ENCODE measurements around the gene PELO.
"Not testable (repeated sequence)": the region's sequence is repeated elsewhere in the genome, so short reads cannot be mapped to it uniquely, and the experiment has no call there.

DNA sequence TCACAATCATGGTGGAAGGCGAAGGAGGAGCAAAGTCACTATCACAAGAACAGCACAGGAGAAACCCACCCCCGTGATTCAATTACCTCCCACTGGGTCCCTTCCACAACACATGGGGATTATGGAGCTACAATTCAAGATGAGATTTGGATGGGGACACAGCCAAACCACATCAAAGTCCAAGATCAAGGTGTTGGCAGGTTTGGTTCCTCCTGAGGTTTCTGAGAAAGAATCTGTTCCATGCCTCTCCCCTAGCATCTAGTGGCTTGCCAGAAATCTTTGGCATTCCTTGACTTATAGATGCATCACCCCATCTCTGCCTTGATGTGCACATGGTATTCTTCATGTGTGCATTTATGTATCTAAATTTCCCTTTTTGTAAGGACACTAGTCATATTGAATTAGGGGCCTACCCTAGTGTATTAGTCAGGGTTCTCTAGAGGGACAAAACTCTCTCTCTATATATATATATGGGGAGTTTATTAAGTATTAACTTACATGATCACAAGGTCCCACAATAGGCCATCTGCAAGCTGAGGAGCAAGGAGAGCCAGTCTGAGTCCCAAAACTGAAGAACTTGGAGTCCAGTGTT is 42.8 kb upstream of the PELO start:
- TF ChIP-seq, protein P1, sequence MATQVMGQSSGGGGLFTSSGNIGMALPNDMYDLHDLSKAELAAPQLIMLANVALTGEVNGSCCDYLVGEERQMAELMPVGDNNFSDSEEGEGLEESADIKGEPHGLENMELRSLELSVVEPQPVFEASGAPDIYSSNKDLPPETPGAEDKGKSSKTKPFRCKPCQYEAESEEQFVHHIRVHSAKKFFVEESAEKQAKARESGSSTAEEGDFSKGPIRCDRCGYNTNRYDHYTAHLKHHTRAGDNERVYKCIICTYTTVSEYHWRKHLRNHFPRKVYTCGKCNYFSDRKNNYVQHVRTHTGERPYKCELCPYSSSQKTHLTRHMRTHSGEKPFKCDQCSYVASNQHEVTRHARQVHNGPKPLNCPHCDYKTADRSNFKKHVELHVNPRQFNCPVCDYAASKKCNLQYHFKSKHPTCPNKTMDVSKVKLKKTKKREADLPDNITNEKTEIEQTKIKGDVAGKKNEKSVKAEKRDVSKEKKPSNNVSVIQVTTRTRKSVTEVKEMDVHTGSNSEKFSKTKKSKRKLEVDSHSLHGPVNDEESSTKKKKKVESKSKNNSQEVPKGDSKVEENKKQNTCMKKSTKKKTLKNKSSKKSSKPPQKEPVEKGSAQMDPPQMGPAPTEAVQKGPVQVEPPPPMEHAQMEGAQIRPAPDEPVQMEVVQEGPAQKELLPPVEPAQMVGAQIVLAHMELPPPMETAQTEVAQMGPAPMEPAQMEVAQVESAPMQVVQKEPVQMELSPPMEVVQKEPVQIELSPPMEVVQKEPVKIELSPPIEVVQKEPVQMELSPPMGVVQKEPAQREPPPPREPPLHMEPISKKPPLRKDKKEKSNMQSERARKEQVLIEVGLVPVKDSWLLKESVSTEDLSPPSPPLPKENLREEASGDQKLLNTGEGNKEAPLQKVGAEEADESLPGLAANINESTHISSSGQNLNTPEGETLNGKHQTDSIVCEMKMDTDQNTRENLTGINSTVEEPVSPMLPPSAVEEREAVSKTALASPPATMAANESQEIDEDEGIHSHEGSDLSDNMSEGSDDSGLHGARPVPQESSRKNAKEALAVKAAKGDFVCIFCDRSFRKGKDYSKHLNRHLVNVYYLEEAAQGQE (tag by site-specific recombination; IDR thresholded peaks at IDR 0.05): not testable (repeated sequence)
- TF ChIP-seq CTCF (tag by site-specific recombination; IDR thresholded peaks at IDR 0.05); ZFP41 (tag by site-specific recombination; IDR thresholded peaks at IDR 0.05; ENCODE audit: borderline replicate concordance); ZNF274 (IDR thresholded peaks at IDR 0.05; ENCODE audit: low read length); ZNF274 (tag by site-specific recombination; IDR thresholded peaks at IDR 0.05; ENCODE audit: borderline replicate concordance); ZNF623 (tag by site-specific recombination; IDR thresholded peaks at IDR 0.05); ZBTB8A (tag by site-specific recombination; IDR thresholded peaks at IDR 0.05); GLI4 (tag by site-specific recombination; IDR thresholded peaks at IDR 0.05); ZNF544 (tag by site-specific recombination; IDR thresholded peaks at IDR 0.05); YY1 (tag by site-specific recombination; IDR thresholded peaks at IDR 0.05); ZSCAN18 (tag by site-specific recombination; IDR thresholded peaks at IDR 0.05); TCF7L2 (IDR thresholded peaks at IDR 0.05; ENCODE audit: borderline replicate concordance, low read depth, low read length): not testable (repeated sequence)
- TF ChIP-seq, protein P2, sequence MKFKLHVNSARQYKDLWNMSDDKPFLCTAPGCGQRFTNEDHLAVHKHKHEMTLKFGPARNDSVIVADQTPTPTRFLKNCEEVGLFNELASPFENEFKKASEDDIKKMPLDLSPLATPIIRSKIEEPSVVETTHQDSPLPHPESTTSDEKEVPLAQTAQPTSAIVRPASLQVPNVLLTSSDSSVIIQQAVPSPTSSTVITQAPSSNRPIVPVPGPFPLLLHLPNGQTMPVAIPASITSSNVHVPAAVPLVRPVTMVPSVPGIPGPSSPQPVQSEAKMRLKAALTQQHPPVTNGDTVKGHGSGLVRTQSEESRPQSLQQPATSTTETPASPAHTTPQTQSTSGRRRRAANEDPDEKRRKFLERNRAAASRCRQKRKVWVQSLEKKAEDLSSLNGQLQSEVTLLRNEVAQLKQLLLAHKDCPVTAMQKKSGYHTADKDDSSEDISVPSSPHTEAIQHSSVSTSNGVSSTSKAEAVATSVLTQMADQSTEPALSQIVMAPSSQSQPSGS (tag by site-specific recombination; IDR thresholded peaks at IDR 0.05; ENCODE audit: low read depth): not testable (repeated sequence)

All from HEK293 (cell line).